GM18505 (cell line): ENCODE data around the gene NAT8.
"Not testable (repeated sequence)": the region's sequence is repeated elsewhere in the genome, so short reads cannot be mapped to it uniquely, and the experiment has no call there.

ENCODE experiments used
- ATAC-seq: cut with Tn5 transposase; IDR thresholded peaks from one replicate; pipeline ENCODE4 v1.9.1; 2021; ENCODE audit not compliant: unreplicated experiment
- POLR2A ChIP-seq: IDR thresholded peaks from 4 replicates; pipeline ENCODE4 v1.6.1; 2011; ENCODE audit warnings: borderline replicate concordance; ENCODE audit not compliant: insufficient read depth, insufficient read length; ENCODE audit errors: extremely low read depth

The NAT8 gene

DNA sequence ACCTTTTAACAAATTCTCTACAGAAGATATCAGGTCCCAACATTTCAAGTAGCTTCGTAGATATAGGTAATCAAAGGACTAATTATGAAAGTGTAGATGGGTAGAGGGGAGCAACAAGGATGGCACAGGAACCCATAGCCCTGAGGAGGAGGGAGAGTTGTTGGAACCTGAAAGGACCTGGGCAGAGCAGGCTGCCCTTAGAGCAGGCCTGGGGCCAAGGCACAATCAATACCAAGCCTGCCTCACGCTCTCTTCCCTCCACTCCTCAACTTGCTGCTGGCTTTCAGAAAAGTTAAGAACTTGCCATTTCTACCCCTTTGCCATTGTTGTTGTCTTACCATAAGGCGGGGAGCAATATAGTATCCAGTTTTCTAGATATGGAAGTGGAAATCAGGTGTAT, 10.1 kb upstream of the NAT8 start:
- no peak for ATAC-seq
- no peak for TF ChIP-seq POLR2A

DNA sequence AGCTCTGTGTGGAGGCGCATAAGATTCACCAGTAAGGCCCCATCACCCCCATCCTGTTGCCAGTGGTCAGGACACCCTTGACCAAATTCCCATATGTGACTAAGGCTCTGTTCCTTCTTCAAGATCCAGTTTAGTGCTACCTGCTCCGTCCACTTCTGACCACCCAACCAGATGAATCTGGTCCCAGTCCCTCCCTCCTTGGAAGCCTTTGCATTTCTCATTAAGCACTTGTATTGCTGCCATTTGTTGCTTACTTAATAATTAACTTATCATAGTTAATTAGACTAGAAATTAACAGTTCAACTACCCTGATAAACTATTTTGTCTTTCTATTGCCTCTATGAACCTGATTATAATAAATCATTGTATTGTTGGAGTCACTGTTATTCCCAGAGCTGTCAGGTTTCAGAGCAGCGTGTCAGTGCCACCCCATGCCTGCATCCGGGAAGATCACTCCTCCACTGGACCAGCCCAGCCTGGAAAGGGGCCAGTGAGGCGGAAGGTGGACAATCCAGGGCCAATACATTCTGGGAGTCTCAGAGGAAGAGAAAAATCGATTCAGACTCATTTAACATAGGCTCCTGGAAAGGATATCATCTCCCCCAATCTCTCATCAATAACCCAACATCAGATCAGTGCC, 9.5 kb upstream of the NAT8 start:
- TF ChIP-seq POLR2A = no peak

DNA sequence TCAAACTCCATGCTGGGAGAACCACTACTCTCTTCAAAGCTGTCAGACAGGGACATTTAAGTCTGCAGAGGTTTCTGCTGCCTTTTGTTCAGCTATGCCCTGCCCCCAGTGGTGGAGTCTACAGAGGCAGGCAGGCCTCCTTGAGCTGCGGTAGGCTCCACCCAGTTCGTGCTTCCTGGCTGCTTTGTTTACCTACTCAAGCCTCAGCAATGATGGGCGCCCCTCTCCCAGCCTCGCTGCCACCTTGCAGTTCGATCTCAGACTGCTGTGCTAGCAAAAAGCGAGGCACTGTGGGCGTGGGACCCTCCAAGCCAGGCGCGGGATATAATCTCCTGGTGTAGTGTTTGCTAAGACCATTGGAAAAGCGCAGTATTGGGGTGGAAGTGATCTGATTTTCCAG, 5.5 kb upstream of the NAT8 start:
- not testable (repeated sequence) for ATAC-seq

More for the DNA sequence above, 9.5 kb upstream of the NAT8 start:
- no peak for ATAC-seq

DNA sequence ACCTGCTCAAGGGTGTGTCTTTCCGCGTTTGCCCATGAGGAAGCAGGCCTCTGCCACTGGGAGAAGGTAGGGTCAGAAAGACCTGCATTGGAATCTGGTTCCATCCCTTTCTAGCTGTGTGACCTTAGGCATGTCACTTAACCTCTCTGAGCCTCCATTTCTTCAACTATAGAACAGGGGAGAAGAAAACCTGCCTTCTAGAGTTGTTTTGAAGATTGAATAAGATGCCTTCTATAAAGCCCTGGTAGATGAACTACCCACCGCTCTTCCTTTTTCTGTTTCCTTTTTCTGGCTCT, 507 bp downstream of the NAT8 start:
- TF ChIP-seq POLR2A = no peak
- no peak for ATAC-seq

DNA sequence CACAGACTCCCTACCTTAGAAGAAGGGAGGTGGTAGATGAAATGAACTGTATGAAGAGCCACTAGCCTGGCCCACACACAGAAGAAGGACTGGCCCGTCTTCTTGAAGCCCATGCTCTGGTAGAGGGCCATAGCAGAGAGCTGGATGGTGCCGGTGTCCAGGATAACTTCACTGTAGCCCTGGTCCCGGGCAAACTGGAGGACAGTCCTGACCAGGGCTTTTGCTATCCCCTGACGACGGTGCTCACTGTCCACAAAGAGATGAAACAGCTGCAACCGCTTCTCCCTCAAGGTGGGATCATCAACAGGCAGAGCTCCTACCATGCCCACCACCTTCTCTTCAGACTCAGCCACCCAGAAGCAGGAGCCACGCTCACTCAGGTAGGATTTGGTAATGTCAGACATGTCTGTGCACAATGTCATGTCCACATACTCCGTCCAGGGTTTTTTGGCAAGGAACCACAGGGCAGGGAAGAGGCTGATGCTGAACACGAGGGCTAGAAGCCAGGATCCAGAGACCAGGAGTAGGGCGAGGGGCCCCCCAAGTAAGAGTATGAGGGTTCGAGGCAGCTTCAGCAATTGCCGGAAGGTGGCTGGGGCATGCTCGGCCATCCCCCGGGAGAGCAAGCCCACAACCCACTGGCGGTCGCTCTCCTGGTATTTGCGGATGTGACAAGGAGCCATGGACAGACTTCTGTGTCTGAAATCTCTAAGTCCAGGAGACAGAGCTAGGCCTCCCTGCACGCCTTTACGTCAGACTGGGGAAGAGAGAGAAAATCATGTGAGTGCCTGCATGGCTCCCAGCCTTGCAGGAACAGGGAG, 1.1 kb downstream of the NAT8 start:
- no peak for ATAC-seq
- no peak for TF ChIP-seq POLR2A

DNA sequence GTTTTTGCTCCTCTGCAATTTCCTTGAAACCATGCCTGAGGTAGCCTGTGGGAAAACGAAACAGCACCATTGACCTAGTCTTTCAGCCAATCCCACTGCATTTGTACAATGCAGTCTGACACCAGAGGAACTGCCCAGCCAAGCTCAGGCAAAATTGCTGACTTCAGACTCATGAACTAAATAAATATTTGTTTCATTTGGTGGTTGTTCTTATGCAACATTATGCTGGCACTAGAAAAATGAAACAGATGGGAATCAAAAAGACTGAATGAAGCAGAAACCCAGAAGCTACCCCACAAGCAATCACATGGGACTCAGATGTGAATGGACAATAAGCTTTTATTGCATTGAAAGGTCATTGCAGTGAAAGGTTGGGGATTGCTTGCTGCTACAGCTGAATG, 1.7 kb downstream of the NAT8 start:
- no peak for TF ChIP-seq POLR2A
- no peak for ATAC-seq

DNA sequence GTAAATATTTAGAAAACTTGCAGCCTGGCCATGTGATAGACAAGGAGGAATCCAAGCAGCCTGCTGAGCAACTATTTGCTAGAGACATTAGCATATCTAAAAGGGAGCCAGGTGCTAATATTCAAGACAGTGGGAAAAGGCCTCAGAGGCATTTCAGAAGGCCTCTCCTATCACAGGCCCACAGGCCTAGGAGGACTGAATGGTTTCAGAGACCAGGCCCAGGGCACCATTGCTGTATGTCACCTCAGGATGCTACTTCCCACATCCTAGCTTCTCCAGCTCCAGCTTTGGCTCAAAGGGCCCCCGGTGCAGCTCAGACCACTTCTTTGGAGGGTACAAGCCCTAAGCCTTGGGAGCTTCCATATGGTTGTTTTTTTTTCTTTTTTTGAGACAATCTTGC, 3.8 kb downstream of the NAT8 start:
- TF ChIP-seq POLR2A = no peak
- ATAC-seq = no peak

DNA sequence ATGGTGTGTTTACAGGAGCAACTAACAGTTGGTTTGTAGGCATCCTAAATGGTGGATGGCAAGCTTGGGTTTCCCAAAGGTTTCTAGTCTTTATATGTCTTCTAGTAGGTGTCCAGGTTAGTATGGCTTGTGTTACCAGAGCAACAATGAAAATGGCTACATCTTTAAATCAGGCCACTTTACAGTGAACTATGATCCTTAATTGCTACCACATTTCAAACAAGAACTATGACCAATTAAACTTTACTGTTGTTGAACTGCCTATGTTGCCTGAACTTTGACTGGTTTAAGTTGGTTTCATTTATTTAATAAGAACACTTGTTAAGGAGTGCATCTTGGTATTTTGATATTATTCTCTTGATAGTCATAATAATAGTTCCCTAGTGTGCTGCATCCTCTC, 5.2 kb downstream of the NAT8 start:
- not testable (repeated sequence) for ATAC-seq

DNA sequence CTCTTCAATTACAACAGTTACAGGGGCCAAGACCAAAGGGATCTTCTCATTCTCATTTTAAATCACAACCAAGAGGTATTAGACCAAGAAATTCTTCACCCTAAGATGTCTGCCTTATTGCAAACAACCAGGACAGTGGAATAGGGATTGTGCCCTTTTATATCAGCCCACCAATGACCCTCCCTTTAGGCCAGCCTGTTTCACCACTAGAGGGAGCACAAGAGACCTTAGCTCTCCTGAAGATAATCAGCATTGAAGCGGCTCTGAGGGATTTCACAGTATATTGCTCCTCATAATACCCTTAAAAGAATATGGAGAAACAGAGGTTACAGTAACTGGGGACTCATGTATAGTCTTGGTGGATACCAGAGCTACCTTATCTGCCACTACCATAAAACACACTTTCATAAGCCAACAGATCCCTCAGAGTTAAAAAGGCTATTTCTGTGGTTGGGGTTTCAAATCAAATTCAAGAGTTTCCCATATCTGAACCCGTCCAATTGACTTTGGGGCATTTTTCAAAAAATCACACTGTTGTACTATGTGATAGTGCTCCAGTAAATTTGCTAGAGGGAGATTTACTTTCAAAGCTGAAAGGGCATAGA, 11.5 kb downstream of the NAT8 start:
- not testable (repeated sequence) for ATAC-seq

DNA sequence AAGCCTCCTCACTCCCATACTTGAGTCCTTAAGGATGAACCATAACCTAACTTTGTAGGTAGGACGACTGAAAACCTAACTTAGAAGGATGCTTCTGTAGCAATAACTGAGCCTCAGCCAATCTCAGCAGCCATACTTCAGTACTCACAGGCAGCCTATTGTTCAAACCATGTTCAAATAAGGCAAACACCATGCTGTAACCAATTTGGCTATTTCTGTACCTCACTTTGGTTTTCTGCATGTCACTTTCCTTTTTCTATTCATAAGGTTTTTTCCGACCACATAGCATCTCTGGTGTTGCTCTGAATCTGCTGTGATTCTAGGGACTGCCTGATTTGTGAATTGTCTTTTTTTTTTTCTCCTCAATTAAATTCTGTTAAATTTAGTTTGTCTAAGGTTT, 13.7 kb downstream of the NAT8 start:
- ATAC-seq = not testable (repeated sequence)

DNA sequence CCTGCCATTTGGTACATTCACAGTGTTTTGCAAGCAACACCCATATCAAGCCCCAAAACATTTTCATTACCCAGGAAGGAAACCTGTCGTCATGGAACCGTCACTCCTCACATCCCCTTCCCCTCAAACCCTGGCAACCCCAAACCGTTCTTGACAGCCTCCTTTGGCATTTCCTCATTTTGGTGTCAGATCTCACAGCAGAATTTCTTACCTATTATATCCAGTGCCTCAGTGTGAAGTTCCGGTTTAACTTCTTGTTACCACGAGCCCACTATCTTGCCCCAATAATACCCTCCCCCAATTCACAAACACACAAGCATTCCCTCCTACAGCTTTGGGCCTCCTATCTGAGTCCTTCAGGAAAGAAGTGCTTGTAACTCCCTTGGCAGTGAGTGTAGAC, 16.0 kb downstream of the NAT8 start:
- ATAC-seq = not testable (repeated sequence)

DNA sequence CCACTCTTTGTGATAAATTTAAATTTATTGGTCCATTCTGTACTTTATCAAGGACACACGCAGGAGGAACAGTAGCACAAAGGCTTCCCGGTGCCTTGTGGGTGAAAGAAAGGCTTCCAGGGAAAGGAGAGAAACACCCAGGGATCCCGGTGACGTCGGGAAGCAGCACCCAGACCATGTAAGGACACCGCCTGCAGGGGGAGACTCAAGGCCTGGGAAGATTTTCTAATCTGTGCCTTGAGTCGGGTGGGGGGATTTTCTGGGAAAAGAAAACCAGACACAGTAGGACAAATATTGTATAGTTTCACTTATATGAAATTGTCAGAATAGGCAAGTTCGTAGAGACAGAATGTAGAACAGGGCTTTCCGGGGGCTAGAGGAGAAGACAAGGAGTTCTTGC, 17.6 kb downstream of the NAT8 start:
- ATAC-seq = not testable (repeated sequence)

DNA sequence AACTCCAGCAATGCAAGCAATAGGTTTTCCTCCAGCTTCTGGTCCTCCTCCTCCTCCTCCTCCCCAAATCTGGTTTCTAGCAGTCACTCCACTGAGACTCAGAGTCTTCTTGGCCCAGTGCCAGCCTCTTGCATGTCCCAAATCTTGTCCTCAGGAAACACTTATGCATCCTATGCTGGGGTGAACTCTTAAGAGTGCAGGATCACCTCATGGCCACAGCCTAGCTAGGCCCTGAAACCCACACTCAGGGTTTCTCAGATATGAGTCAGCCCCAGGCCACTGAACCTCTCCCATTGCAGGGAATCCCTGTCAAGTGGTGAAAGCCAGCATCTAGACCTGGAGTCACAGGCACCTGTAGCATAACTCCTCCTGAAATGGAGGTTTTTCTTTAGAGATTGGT, 18.2 kb downstream of the NAT8 start:
- ATAC-seq = not testable (repeated sequence)

DNA sequence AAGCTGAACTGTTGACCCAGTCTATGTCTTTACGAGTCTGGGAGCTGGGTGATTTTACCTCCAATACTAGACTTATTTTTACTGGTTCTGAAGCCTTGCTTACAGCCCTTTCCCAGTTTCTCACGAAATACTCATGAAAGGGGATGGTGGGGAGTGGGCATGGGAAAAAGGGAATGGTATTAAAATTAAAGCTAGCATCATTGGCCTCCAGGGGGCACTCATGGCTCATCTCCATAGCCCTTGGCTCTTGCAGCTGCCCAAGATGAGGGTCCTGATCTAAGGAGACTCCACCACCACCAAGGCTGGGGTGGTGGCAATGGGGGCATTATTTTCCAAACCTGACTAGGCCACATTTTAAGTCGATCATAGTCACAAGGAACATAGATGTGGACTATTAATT, 22.3 kb downstream of the NAT8 start:
- not testable (repeated sequence) for ATAC-seq

DNA sequence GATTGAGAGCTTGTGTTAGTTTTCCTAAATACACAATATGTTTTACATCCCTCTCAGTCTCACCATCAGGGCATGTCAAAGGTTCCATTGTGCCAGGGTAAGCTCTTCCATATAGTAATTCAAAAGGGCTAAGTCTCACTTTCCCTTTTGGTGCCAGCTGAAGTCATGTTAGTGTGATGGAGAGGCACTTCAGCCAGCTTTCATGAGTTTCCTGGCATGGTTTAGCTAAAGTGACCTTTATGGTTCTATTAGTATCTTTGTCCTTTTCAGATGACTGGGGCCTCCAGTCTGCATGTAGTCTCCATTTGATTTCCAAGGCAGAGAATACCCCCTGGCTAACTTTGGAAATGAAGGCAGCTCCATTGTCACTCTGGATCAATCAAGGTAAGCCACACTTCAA, 27.2 kb downstream of the NAT8 start:
- ATAC-seq = no peak
- TF ChIP-seq POLR2A = no peak
